ENCODE measurements around the gene RAMP2.
"Not testable (repeated sequence)": the region's sequence is repeated elsewhere in the genome, so short reads cannot be mapped to it uniquely, and the experiment has no call there.

The RAMP2 gene

DNA sequence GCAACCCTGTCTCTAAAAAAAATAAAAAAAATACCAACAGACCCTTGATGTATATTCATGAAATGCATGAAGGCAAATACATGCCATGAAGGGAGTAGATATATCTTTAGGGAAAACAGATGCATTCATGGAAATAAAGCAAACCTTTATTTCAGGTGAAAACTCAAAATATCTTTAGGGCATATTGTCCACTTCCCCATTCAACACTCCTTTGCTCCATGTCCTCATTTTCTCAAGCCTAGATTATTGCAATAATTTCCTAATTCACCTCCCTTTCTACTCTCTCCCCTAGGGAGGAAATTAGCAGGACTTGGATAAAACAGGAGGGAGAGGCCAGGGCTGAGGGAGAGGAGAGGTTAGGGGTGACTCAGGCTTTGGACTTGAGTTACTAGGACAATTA lies 6.5 kb downstream of the RAMP2 start:
- DNase-seq = no peak
- intact Hi-C loops (cut with DNase I) = no loop called here

DNA sequence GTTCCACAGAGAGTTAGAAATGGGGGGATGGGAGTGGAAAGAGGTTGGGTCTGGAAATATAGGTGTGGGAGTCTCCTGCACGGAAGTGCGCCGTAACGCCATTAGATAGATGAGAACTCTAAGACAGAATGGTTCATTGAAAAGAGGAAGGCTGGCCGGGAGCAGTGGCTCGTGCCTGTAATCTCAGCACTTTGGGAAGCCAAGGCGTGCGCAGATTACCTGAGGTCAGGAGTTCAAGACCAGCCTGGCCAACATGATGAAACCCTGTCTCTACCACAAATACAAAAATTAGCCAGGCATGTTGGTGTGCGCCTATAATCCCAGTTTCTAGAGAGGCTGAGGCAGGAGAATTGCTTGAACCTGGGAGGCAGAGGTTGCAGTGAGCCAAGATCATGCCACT lies 7.0 kb downstream of the RAMP2 start:
- intact Hi-C loops (cut with DNase I); DNase-seq: not testable (repeated sequence)

DNA sequence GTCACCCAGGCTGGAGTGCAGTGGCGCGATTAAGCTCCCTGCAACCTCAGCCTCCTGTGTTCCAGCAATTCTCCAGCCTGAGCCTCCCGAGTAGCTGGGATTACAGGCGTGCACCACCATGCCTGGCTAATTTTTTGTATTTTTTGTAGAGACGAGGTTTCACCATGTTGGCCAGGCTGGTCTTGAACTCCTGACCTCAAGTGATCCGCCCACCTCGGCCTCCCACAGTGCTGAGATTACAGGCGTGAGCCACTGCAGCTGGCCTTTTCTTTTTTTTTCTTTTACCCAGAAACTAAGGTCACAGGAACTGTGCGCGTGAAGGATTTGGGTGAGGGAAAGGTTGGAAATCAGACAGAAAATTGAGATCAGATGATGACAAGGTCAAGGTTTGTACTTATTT lies 8.9 kb downstream of the RAMP2 start:
- intact Hi-C loops (cut with DNase I); DNase-seq: not testable (repeated sequence)

DNA sequence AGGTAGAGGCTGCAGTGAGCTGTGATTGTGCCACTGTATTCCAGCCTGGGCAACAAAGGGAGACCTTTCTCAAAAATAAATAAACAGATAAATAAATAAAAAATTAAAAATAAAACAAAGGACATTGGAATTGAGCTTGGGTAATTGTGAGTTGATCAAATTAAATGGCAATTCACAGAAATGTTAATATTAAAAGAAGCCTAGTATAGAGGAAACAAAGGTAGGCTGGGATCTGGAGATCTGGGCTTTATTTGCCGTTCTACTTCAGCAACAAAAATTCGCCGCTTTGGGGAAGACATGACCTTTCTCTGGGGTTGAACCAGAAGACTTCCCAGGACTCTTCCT lies 11.9 kb downstream of the RAMP2 start:
- no peak for DNase-seq
- intact Hi-C loops (cut with DNase I) = no loop called here

DNA sequence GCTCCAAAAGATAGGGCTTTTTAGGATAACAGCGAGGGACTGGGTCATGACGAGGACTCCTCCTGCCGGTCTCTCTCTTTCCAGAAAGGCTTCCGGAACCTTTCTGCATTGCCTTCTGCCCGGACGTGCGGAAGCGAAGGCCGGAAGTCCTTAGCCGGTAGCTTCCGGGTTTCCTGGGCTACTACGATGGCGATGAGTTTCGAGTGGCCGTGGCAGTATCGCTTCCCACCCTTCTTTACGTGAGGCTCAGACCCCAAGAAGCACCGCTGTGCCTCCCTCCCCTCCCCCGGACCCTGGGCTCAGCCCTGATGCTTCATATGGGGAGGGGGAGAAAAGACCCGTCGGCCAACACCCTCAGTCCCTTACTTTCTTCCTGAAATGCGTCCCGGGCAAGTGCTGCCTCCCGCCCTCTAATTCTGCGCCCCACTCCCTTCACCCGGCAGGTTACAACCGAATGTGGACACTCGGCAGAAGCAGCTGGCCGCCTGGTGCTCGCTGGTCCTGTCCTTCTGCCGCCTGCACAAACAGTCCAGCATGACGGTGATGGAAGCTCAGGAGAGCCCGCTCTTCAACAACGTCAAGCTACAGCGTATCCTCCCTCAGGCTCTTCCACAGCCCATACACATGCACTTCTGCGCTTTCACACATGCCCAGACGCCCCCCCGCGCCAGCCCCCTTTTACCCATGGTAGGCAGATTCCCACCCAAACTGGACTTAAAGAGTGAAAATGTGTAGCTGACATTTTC lies 12.4 kb downstream of the RAMP2 start, which contains the start of gene VPS25:
VPS25 (plus strand) TSS at position 160 of the 746 bp plus-strand sequence; CDS start at position 187, 27 bp downstream.
- DNase-seq = peak; percentile 73 to 97 (median 83)

DNA sequence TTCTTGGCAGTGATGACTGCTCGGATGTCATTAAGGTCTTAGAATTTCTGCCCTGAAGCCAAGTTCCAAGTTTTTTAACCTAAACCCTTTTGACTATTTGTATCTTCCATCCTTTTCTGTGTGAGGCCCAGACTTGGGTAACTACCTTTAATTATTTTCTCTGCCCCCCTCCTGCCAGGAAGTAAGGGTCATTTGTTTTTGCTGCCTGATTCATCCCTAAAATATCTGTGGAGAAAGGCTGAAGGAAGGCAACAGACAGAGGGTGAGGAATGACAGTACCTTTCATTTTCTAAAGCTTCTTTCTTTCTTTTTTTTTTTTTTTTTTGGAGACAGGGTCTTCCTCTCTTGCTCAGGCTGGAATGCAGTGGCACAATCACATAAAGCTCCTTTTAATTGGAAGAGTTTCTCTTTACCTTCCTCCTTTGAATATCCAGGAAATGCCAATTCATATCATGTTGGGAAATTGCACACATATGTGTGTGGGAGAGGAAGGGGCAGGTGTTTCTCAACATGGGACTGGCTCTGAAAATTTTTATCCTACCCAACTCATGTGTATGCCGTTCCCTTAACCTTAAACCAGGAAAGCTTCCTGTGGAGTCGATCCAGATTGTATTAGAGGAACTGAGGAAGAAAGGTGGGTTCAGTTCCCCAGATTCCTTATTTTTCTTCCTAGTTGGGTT lies 13.2 kb downstream of the RAMP2 start:
- intact Hi-C loops (cut with DNase I) = no loop called here

More for the DNA sequence above, 12.4 kb downstream of the RAMP2 start, which contains the start of gene VPS25:
- intact Hi-C loops (cut with DNase I) = no loop called here

DNA sequence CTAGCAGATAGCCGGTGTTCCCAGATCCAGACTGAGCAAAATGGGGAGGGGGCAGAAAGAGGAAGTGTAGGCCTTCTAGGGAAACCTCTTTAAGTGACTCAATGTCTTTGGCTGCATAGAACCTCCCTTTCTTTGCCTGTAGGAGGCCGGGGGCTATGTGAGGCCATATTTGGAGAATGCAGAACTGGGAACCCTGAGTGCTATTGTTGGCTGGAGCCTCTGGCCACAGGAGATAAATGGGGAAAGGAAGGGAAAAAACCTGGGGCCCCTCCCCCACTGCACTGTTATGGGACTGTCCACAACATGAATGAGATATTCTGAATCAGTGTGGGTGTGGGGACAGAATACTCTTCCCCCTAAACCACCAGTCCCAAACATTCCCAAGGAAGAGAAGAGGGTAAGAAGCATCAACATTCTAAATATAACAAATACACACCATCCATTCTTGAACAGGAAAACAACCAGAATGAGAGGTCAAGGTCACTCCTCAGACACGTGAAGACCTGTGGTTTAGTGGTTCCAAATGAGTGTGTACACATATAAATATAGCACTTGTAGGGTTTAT lies 14.6 kb downstream of the RAMP2 start:
- intact Hi-C loops (cut with DNase I) = no loop called here
- no peak for DNase-seq

More for the DNA sequence above, 13.2 kb downstream of the RAMP2 start:
- no peak for DNase-seq

DNA sequence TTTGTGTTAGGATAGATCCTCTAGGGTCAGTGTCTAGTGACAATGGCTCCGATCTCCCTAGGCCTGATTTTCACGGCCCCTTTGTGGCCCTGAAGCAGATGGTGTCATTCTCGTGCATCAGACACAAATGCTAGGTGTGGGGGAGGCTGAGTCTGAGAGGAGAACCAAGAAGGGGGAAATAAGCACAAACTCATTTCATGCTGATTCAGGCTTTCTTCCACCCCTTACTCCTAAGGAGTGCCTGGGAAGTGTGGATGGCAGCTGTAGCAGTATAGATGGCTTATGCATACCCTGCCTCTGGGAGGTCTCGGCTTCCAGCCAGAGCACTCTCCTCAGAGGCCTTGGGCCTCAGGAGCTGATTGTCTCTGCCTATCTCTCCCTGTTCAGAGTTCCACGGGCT lies 17.5 kb downstream of the RAMP2 start:
- no peak for DNase-seq
- intact Hi-C loops (cut with DNase I) = no loop called here

DNA sequence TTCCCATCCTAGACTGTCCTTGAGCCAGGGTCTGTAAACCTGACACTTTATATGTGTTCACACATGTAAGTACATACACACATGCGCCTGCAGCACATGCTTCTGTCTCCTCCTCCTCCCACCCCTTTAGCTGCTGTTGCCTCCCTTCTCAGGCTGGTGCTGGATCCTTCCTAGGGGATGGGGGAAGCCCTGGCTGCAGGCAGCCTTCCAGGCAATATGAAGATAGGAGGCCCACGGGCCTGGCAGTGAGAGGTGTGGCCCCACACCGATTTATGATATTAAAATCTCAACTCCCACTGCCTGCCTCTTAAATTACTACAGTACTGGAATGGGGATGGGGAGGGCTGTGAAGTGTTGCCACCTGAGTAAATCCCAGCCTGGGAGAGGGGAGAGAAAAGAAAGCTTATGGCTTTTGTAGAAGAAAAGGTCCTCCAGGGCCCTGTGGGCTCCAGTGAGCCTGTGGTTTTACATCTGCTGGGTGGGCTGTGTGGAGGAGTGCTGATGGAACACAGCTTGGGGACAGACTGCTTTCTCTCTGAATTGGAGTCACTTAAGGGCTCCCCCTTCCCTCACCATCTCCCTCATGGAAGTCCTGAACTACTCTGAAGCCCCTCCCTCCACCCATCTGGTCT lies 18.4 kb downstream of the RAMP2 start:
- intact Hi-C loops (cut with DNase I) = no loop called here
- DNase-seq = no peak

DNA sequence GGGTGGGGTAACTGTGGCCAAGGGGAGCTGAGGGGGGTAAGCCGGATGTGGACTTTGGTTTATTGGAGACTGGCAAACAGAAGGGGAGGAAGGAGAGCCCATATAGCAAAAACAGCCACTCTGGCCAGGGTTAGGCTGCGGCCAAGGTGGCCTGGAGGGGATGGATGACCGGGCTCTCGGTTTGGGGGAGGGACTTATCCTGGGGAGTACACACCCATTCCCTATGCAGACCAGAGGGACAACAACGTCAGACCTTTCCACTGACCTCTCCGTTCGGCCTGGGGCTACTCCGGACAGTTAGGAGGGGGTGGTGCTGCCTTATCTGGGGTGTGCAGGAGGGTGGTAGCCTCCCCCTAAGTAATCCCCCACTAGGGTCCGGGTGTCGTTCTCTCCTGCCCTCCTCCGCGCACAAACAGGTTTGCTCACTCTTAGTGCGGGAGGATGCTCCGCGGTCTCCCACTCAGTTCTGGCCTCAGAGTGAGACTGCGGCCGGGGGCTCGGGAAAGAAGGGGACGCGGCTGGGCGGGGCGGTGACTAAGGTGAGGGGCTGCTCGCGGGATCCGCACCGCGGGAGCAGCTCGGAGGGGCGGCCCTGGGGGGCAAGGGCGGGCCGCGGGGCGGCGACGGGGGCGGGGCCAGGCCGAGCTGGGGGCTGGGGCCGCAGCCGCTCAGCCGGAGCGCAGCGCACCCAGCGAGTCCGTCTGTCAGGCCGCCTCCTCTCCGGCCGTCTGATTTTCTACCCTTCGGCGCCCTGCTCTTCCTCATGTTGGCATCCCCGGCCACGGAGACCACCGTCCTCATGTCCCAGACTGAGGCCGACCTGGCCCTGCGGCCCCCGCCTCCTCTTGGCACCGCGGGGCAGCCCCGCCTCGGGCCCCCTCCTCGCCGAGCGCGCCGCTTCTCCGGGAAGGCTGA lies 19.2 kb downstream of the RAMP2 start, which contains the start of gene WNK4:
WNK4 (plus strand) TSS at position 675 of the 915 bp plus-strand sequence; CDS start at position 764, 89 bp downstream.
- intact Hi-C loops (cut with DNase I) = no loop called here
- peak in 1 of 10 donors; percentile 74 for DNase-seq

DNA sequence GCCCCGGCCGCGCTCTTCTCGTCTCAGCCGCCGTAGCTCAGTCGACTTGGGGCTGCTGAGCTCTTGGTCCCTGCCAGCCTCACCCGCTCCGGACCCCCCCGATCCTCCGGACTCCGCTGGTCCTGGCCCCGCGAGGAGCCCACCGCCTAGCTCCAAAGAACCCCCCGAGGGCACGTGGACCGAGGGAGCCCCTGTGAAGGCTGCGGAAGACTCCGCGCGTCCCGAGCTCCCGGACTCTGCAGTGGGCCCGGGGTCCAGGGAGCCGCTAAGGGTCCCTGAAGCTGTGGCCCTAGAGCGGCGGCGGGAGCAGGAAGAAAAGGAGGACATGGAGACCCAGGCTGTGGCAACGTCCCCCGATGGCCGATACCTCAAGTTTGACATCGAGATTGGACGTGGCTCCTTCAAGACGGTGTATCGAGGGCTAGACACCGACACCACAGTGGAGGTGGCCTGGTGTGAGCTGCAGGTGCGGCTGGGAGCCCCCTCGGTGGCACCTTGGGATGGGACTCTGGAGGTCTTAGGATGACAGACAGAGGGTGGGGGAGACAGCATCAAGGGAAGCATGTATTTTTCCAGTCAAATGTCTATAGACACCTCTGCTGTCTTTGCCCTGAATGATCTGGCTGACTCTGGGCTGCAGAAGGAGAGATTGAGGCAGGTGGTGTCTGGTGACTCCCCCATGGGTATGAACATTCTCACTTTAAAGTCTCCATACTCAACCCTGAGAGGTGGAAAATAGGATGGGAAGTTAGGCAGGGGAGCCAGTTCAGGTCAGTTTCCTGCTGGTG lies 20.0 kb downstream of the RAMP2 start:
- intact Hi-C loops (cut with DNase I) = no loop called here
- no peak for DNase-seq

DNA sequence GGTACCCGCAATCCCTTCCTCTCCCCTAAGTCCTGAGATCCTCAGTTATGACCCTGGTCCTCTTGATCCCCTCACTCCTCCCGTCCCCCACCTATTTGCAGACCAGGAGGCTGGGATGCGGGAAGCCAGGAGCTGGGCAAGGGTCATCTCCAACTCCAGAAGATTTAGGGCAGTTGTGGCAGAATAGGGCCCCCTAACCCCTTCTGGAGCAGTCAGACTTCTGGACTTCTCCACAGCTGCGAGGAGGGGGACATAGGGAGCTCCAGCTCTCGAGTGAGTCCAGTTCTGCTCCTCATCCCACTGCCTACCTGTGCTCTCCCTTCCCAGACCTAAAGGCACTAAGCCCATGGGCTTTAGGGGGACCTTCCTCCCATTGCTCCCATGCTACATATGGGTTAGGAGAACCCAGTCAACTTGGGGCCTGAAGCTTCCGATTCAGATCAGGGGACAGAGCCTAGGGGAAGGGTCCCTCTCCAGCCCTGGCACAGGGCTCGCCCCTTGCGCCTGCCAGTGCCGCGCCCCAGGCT lies 20.7 kb downstream of the RAMP2 start:
- intact Hi-C loops (cut with DNase I) = no loop called here
- DNase-seq = peak in 1 of 10 donors; percentile 19

DNA sequence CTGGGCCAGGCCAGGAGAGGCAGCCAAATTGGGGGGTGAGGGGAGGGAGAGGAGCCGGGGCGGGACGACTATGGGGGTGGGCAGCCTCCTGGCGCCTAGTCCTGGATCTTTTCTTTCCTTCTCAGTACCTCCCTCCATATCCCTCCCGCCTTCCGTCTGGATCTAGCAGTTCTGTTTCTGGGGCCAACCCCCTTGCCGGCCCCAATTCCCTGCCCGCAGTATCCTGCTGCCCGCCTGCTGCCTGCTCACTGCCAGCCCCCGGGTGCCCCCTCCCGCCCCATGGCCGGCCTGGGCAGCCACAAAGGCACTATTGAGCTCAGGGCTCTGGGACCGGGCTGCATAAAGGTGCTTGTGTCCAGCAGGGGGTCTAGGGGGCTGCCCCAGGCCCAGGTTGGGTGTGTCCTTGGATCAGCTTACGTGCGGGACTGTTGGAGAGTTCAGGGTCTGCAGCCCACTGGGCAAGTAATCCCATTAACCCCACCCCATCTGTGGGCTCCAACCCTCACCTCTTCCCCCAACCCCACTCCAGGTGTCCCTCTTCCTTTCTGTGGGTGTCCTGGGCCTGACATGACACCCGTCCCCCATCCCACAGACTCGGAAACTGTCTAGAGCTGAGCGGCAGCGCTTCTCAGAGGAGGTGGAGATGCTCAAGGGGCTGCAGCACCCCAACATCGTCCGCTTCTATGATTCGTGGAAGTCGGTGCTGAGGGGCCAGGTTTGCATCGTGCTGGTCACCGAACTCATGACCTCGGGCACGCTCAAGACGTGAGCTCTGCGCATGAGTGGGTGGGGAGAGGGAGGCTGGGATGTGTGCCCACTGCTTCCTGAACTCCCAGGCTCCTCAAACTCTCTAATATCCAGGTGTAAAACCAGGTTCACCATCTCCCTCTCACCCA lies 21.4 kb downstream of the RAMP2 start:
- intact Hi-C loops (cut with DNase I) = no loop called here
- DNase-seq = no peak

DNA sequence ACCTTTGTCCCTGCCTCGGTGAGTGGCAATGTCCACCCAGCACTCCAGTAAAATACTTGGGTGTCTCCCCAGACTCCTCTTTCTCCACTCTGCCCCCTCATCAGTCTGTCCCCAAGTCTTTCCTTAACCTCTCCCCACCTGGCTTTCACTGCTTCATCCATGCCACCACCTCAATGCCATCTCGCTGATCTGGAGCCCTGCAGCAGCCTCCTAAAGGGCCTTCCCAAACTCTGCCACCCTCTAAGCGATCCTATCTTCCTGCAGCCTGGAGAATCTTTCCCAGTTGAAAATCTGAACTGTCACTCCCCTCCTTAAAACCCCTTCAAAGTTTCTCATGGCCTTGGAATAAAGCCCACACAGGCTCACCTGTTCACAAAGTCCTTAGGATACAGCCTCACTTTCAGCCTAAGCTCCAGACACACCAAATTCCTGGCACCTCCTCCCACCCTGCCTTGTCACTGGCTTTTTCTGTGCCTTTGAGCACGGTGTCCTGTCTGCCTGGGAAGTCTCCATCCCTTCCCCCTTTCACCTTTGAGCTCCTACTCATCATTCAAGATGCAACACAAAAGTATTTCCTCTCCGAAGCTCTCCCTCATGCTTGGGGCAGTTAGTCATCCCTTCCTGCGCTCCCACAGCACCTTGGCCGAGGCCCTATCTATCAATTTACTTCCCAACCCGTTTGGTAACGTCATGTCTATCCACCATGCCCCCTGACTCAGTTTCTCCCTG lies 22.2 kb downstream of the RAMP2 start:
- no peak for DNase-seq
- intact Hi-C loops (cut with DNase I) = no loop called here

DNA sequence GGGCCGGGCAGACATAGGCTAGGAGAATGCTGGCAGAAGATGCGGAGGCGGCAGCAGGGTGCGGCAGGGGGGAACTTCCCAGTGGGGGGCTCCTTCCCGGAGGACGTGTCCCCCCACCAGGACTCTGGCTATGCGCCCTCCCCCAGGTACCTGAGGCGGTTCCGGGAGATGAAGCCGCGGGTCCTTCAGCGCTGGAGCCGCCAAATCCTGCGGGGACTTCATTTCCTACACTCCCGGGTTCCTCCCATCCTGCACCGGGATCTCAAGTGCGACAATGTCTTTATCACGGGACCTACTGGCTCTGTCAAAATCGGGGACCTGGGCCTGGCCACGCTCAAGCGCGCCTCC lies 22.7 kb downstream of the RAMP2 start:
- intact Hi-C loops (cut with DNase I) = no loop called here
- DNase-seq = no peak

DNA sequence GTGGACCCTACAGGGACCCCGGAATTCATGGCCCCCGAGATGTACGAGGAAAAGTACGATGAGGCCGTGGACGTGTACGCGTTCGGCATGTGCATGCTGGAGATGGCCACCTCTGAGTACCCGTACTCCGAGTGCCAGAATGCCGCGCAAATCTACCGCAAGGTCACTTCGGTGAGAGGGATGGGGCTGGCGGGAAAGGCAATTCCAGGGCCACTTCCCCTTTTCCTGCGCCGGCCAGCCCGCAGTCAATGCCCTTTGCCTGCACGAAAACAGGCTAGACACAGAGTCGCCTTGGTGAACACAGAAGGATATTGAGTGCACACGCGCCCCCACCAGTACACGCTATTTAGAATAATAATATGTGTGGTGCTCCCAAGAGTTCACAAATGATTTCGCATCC lies 23.4 kb downstream of the RAMP2 start:
- no peak for DNase-seq
- intact Hi-C loops (cut with DNase I) = no loop called here

DNA sequence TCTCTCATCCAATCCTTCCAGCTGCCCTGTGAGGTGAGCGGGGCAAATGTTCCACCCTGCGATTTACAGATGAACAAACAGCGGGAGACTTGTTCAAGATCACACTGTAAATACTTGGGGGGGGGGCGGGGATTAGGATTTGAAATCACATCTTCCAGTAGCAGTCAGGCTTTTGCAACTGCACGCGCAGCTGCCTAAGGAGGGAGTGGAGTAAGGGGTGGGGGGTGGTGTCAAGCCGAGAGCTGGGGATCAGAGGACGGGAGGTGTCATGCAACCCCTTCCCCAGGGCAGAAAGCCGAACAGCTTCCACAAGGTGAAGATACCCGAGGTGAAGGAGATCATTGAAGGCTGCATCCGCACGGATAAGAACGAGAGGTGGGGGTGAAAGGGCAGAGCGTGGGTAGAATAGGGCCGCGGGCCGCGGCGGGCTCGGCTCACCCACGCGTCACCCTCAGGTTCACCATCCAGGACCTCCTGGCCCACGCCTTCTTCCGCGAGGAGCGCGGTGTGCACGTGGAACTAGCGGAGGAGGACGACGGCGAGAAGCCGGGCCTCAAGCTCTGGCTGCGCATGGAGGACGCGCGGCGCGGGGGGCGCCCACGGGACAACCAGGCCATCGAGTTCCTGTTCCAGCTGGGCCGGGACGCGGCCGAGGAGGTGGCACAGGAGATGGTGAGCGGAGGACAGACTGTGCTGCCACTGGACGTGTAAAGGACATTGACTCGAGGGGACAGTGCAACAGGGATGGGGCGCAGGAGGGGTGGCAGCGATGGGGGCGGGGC lies 24.0 kb downstream of the RAMP2 start:
- DNase-seq = peak in 1 of 10 donors; percentile 84
- intact Hi-C loops (cut with DNase I) = no loop called here
